CD4-positive, alpha-beta memory T cell (primary cell): ENCODE results near the gene SNX24. TPM values are rescaled to one million over a fixed set of nuclear protein-coding genes. Genes with fewer than 3 reads are reported as not detected.

Source experiments
- CTCF ChIA-PET: fragments of 350-600 bp; sonication (Branson Sonifier 250); formaldehyde crosslinking; loops from one replicate; lab custom pipeline; 2021; ENCODE audit warnings: inconsistent platforms; ENCODE audit not compliant: partially characterized antibody; lab: Charles Lee
- POLR2A ChIA-PET: fragments of 350-600 bp; sonication (Branson Sonifier 250); formaldehyde crosslinking; loops from one replicate; lab custom pipeline; 2021; ENCODE audit not compliant: partially characterized antibody; lab: Charles Lee
- DNase-seq, 5 donors: peaks; one replicate each; pipeline versions ENCODE4 v3.0.0 to v3.0.0-alpha.2; 2020 to 2022; ENCODE audit warnings: mixed read lengths in 1 of 5
- H3K27ac ChIP-seq: one replicate; pipeline ENCODE4 v1.7.0; 2013; ENCODE audit warnings: low read depth, low read length
- H3K27me3 ChIP-seq: 2 replicates; pipeline ENCODE4 v1.7.0; 2013; ENCODE audit warnings: mild to moderate bottlenecking, low read length, moderate library complexity; ENCODE audit not compliant: insufficient read depth
- H3K36me3 ChIP-seq: 2 replicates; pipeline ENCODE4 v1.7.0; 2013; ENCODE audit warnings: mild to moderate bottlenecking, low read length, moderate library complexity; ENCODE audit not compliant: insufficient read depth
- H3K4me1 ChIP-seq: 2 replicates; pipeline ENCODE4 v1.7.0; 2013; ENCODE audit warnings: mild to moderate bottlenecking, low read length, moderate library complexity; ENCODE audit not compliant: insufficient read depth
- H3K4me3 ChIP-seq, 2 donors: one replicate each; pipeline ENCODE4 v1.7.0; 2013; ENCODE audit warnings: low read length in 2 of 2, mild to moderate bottlenecking in 1 of 2
- H3K9me3 ChIP-seq, 2 donors: one replicate each; pipeline ENCODE4 v1.7.0; 2013; ENCODE audit warnings: low read length in 2 of 2, control low read depth in 1 of 2; ENCODE audit not compliant: control insufficient read depth in 1 of 2
- H3K27ac Mint-ChIP-seq, 7 donors: one replicate each; pipeline ENCODE4 v1.8.0; 2020 to 2021; ENCODE audit warnings: mixed read lengths in 7 of 7, mild to moderate bottlenecking in 6 of 7, inconsistent platforms in 3 of 7, moderate library complexity in 3 of 7
- H3K27me3 Mint-ChIP-seq, 2 donors: one replicate each; pipeline ENCODE4 v1.8.0; 2020 to 2021; ENCODE audit warnings: mixed read lengths in 2 of 2
- H3K36me3 Mint-ChIP-seq, 2 donors: one replicate each; pipeline ENCODE4 v1.8.0; 2020 to 2021; ENCODE audit warnings: mixed read lengths in 2 of 2, inconsistent platforms in 1 of 2, mild to moderate bottlenecking in 1 of 2
- H3K4me1 Mint-ChIP-seq, 4 donors: one replicate each; pipeline ENCODE4 v1.8.0; 2020 to 2021; ENCODE audit warnings: mixed read lengths in 4 of 4, mild to moderate bottlenecking in 1 of 4
- H3K4me3 Mint-ChIP-seq, 8 donors: one replicate each; pipeline ENCODE4 v1.8.0; 2020 to 2021; ENCODE audit warnings: mixed read lengths in 8 of 8, mild to moderate bottlenecking in 7 of 8, moderate library complexity in 6 of 8, inconsistent platforms in 3 of 8
- H3K9me3 Mint-ChIP-seq, 8 donors: one replicate each; pipeline ENCODE4 v1.8.0; 2020 to 2021; ENCODE audit warnings: mixed read lengths in 8 of 8, mild to moderate bottlenecking in 5 of 8, inconsistent platforms in 3 of 8, moderate library complexity in 1 of 8
- intact Hi-C: fragments of 100-400 bp; cut with micrococcal nuclease; formaldehyde crosslinking; loops from one replicate; pipeline ENCODE4 v1.15.1; 2023
- polyA plus RNA-seq, 2 donors: library from polyadenylated mRNA; unstranded; fragments of 300-500 nt; fragmentation: Illumina TruSeq; gene quantifications; one replicate each; pipeline ENCODE4 v1.2.3, GENCODE V29; 2021
- total RNA-seq, 2 experiments: library from RNA; stranded (reverse); gene quantifications; one replicate each; pipeline ENCODE4 v1.2.3, GENCODE V29; 2021

The SNX24 gene
- total and polyA plus RNA-seq, 4 experiments from 2014 or later: 2.7 to 7.2 (median 4.4) TPM

DNA sequence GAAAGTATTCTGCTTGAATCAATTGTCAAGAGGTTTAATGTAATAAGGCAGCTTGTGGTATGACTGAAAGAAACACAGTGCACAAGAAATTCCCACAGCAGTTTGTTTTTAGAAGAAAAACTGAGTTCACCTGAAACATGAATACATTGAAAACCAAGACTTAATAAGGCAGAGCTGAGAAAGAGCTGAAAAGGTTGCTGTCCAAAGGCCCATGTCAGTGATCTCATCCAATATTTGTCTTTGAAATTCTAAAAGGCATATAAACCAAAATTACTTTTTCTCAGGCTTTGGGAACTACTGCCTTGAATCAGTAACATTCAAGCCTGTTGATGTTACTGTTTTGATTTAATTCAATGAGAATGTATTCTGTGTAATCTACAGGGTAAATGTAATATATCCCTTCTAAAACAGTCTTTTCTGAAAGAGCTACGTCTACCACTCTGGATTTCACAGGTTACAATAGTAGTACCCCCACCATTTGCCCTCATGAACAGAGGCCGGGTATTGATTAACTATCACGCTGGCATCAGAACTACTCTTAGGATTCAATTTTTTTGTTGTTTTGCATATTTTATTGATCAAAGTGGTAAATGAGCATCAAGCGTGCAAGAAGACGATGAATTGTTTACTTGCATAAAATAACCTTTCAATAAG, 133.4 kb downstream of the SNX24 start:
- ChIA-PET POLR2A (no interaction called here), CTCF (interaction anchor here (1.3 kb wide), 1 partner anchor 17 kb away, joined by 3 read pairs; no protein-coding TSS in a partner anchor)
- intact Hi-C loops: no loop called here
- DNase-seq: no peak
- H3K27ac ChIP-seq: no peak overlapping the region
- Mint-ChIP-seq H3K27me3 (no peaks in the 10 kb centered on the region), H3K4me1 (no peaks in the 10 kb centered on the region), H3K4me3 (no peak overlapping the region), H3K27ac (no peak overlapping the region), H3K9me3 (peaks cover 0 to 2% (median 0%) of the 10 kb centered on the region in 8 donors), H3K36me3 (no peaks in the 10 kb centered on the region)
- no peaks in the 10 kb centered on the region for H3K27me3 ChIP-seq
- H3K4me1 ChIP-seq: no peaks in the 10 kb centered on the region
- H3K36me3 ChIP-seq: no peaks in the 10 kb centered on the region
- no peak overlapping the region for H3K4me3 ChIP-seq
- no peaks in the 10 kb centered on the region for H3K9me3 ChIP-seq

DNA sequence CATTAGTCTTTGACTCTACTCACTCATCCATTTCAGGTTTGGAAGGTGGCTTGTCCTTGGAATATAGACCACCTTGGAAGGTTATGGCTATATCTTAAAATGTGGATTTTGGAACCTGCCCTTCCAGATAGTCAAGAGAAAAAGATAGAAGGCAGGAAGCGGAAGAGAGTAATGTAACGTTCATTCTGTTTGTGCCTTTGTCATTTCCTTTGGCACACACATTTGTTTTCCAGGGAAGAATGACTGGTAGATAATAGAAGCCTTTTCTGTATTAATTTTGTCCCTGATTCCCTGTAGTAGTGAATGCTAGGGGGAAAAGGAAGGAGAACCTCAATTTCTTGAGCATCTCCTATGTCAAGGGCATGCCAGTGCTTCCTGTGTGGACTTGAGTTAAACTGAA, 136.4 kb downstream of the SNX24 start:
- DNase-seq: no peak
- no peaks in the 10 kb centered on the region for H3K36me3 ChIP-seq
- H3K4me3 Mint-ChIP-seq: no peak overlapping the region
- no peaks in the 10 kb centered on the region for H3K36me3 Mint-ChIP-seq
- intact Hi-C loops: no loop called here
- H3K27ac Mint-ChIP-seq: no peak overlapping the region
- ChIA-PET POLR2A (no interaction called here), CTCF (no interaction called here)
- H3K27ac ChIP-seq: no peak overlapping the region
- no peaks in the 10 kb centered on the region for H3K4me1 ChIP-seq
- H3K27me3 ChIP-seq: no peaks in the 10 kb centered on the region
- H3K4me1 Mint-ChIP-seq: no peaks in the 10 kb centered on the region
- H3K27me3 Mint-ChIP-seq: no peaks in the 10 kb centered on the region
- H3K4me3 ChIP-seq: no peak overlapping the region
- H3K9me3 Mint-ChIP-seq: no peaks in the 10 kb centered on the region
- H3K9me3 ChIP-seq: no peaks in the 10 kb centered on the region

DNA sequence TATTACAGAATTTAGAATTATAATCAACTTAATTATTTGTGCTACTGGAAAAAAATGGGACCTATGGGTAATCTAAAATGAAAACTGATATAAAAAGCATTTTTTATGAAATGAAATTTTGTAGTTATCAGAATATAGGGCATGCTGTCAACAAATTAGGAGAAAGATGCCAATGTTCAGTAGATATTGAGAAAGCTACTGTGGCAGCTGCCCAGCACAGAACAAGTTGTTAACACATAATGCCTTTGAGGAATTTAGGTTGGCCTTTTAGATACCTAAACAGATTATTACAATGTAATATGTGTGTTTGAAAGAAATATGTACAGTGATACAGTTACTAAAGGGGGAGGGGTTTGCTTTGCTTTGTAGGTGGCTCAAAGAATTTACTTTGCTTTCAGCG, 137.0 kb downstream of the SNX24 start:
- no peaks in the 10 kb centered on the region for H3K9me3 ChIP-seq
- H3K27ac ChIP-seq: no peak overlapping the region
- no peaks in the 10 kb centered on the region for H3K27me3 Mint-ChIP-seq
- intact Hi-C loops: no loop called here
- no peaks in the 10 kb centered on the region for H3K36me3 ChIP-seq
- no peaks in the 10 kb centered on the region for H3K9me3 Mint-ChIP-seq
- no peaks in the 10 kb centered on the region for H3K4me1 ChIP-seq
- H3K4me1 Mint-ChIP-seq: no peaks in the 10 kb centered on the region
- ChIA-PET POLR2A (no interaction called here), CTCF (no interaction called here)
- no peak overlapping the region for H3K4me3 Mint-ChIP-seq
- no peaks in the 10 kb centered on the region for H3K36me3 Mint-ChIP-seq
- no peak overlapping the region for H3K4me3 ChIP-seq
- DNase-seq: no peak
- H3K27me3 ChIP-seq: no peaks in the 10 kb centered on the region
- H3K27ac Mint-ChIP-seq: no peak overlapping the region

DNA sequence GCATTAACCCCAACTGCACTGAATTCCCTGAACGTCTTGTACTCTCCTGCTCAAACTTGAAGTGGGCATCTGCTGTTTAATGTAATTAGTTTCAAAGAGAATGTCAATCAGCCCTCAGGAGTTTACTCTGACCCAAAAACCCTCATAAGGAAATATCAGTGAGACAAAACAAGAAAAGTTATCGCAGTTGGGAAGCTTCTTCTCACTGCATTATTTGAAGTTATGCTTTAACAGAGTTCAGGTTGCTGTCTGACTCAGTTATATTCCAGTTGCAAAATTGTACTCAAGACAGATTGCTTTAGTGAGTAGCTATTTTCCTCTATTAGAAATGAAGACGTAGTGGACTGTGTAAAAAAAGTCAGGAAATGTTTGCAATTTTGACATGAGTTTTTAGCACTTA, 139.0 kb downstream of the SNX24 start:
- no peaks in the 10 kb centered on the region for H3K27me3 Mint-ChIP-seq
- Histone ChIP-seq H3K27ac (no peak overlapping the region), H3K4me3 (no peak overlapping the region), H3K4me1 (no peaks in the 10 kb centered on the region), H3K27me3 (no peaks in the 10 kb centered on the region), H3K36me3 (no peaks in the 10 kb centered on the region), H3K9me3 (no peaks in the 10 kb centered on the region)
- DNase-seq: no peak
- intact Hi-C loops: no loop called here
- H3K9me3 Mint-ChIP-seq: no peaks in the 10 kb centered on the region
- H3K4me1 Mint-ChIP-seq: no peaks in the 10 kb centered on the region
- H3K4me3 Mint-ChIP-seq: no peak overlapping the region
- POLR2A ChIA-PET: no interaction called here
- no peak overlapping the region for H3K27ac Mint-ChIP-seq
- no peaks in the 10 kb centered on the region for H3K36me3 Mint-ChIP-seq
- CTCF ChIA-PET: interaction anchor here (0.6 kb wide), 2 partner anchors 301 to 331 kb away, joined by 4 read pairs; no protein-coding TSS in a partner anchor

DNA sequence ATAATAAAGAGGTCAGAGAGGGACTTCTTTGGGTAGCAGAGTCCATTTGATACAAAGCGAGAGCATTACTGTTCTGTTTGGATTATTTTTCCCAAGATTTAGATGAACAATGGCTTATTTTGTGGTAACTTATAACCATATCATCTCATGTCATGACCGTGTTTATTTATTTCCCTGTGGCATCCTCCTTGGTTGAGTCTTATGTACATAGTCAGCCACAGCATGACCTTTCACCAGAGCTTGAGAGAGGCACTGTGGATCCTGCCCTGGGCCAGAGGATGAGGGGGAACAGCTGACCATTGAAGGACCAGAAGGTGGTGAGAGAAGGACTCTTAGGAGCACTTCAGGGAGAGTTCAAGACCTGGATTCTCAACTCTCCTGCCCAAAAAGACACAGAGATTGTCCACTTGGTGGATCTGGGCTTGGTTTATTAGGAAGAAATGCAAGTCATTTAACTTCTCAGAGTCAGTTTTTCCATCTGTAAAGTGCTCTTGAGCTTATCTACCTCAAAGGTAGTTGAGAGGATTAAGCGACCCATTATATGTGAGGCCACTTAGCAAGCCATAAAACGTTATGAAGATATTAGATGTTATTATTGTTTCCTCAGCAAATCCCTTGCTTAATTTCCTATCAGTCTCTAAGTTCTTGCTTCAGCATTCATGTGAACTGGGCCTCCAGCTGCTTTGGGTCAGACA, 139.7 kb downstream of the SNX24 start:
- H3K36me3 ChIP-seq: no peaks in the 10 kb centered on the region
- H3K4me3 Mint-ChIP-seq: no peak overlapping the region
- intact Hi-C loops: no loop called here
- no peaks in the 10 kb centered on the region for H3K4me1 ChIP-seq
- H3K27ac ChIP-seq: no peak overlapping the region
- H3K27me3 Mint-ChIP-seq: no peaks in the 10 kb centered on the region
- POLR2A ChIA-PET: no interaction called here
- H3K4me1 Mint-ChIP-seq: no peaks in the 10 kb centered on the region
- H3K9me3 ChIP-seq: no peaks in the 10 kb centered on the region
- no peak overlapping the region for H3K27ac Mint-ChIP-seq
- H3K4me3 ChIP-seq: no peak overlapping the region
- H3K36me3 Mint-ChIP-seq: no peaks in the 10 kb centered on the region
- CTCF ChIA-PET: interaction anchor here (0.6 kb wide), 1 partner anchor 300 kb away, joined by 4 read pairs; no protein-coding TSS in a partner anchor
- H3K9me3 Mint-ChIP-seq: no peaks in the 10 kb centered on the region
- DNase-seq: no peak
- no peaks in the 10 kb centered on the region for H3K27me3 ChIP-seq

DNA sequence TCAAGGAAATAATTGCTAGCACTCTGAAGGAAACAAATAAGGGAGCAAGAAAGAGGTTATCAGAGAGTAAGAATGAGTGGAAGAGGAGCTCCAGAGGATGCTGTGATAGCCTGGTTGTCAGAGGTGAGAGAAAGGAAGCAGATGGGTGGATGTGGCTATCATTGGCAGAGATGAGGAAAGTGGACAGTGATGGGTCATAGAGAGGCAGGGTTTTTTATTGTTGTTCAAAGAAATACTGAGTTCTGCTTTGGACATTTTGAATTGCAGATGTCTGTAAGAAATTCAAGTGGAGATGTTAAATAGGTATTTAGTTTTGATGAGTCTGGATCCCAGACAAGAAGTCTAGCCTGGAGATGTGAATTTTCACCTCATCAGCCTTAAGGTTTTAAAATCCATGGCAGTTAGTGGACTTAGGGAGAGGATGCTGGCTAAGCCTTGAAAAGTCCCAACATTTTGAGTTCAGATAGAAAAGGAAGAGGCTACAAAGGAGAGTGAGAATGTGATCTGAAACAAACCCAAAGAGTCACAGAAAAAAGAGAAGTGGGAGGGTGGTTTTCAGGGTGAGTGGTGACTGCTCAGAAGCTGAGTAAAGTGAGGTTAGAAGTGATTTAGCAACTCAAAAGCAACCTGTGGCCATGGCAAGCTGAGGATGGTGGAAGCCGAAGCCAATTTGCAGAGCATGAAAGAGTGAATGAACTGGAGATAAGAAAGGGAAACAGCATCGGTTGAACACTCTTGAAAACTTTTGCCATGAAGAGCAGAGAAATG, 140.7 kb downstream of the SNX24 start:
- Histone ChIP-seq H3K4me1 (no peaks in the 10 kb centered on the region), H3K27me3 (no peaks in the 10 kb centered on the region), H3K27ac (no peak overlapping the region), H3K36me3 (no peaks in the 10 kb centered on the region), H3K9me3 (no peaks in the 10 kb centered on the region), H3K4me3 (no peak overlapping the region)
- ChIA-PET POLR2A (no interaction called here), CTCF (no interaction called here)
- no peaks in the 10 kb centered on the region for H3K36me3 Mint-ChIP-seq
- H3K27me3 Mint-ChIP-seq: no peaks in the 10 kb centered on the region
- intact Hi-C loops: no loop called here
- no peak overlapping the region for H3K4me3 Mint-ChIP-seq
- peak overlapping the region in 1 of 7 donors; percentile 32 for H3K27ac Mint-ChIP-seq
- no peaks in the 10 kb centered on the region for H3K4me1 Mint-ChIP-seq
- H3K9me3 Mint-ChIP-seq: no peaks in the 10 kb centered on the region
- DNase-seq: no peak

DNA sequence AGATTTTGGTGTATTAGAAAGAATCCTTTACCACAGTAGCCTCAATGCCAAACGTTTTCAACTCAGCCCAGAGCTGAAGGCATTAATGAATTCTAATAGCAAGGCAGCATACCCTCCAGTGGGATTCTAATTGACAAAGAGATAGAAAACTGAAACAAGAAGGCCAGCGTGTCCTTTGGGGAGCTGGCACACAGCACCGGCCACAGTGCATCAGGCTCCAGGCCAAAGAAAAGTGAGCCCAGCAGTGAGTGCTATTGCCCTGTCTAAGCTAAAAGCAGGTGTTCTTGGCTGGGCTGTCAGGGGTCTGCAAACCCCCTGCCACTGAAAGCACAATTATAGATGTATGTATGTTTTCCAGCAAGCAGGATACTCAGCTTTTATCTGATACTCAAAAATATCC, 150.7 kb downstream of the SNX24 start:
- Mint-ChIP-seq H3K9me3 (no peaks in the 10 kb centered on the region), H3K27me3 (no peaks in the 10 kb centered on the region), H3K4me3 (no peak overlapping the region), H3K4me1 (no peaks in the 10 kb centered on the region), H3K27ac (no peak overlapping the region), H3K36me3 (no peaks in the 10 kb centered on the region)
- Histone ChIP-seq H3K4me1 (no peaks in the 10 kb centered on the region), H3K27ac (no peak overlapping the region), H3K4me3 (no peak overlapping the region), H3K27me3 (no peaks in the 10 kb centered on the region), H3K9me3 (no peaks in the 10 kb centered on the region), H3K36me3 (no peaks in the 10 kb centered on the region)
- CTCF ChIA-PET: interaction anchor here (1.5 kb wide), 1 partner anchor 17 kb away, joined by 3 read pairs; no protein-coding TSS in a partner anchor
- DNase-seq: no peak
- POLR2A ChIA-PET: no interaction called here
- intact Hi-C loops: no loop called here
